K562 (cell line): ENCODE results near the gene TXNRD2. TPM values are rescaled to one million over a fixed set of nuclear protein-coding genes. Genes with fewer than 3 reads are reported as not detected.

Experiments used
- BRD4 ChIP-seq: fragments of 200-600 bp; sonication (generic); IDR thresholded peaks from 2 replicates; pipeline ENCODE4 v1.6.1; 2017; ENCODE audit warnings: inconsistent platforms
- CREB1 ChIP-seq, 2 experiments: sonication (generic) in 1 of 2; formaldehyde crosslinking in 1 of 2; IDR thresholded peaks; 2 replicates each; pipeline versions ENCODE4 v1.6.1 to v1.8.0; 2012 to 2022; ENCODE audit warnings: inconsistent platforms in 1 of 2, mild to moderate bottlenecking in 1 of 2, missing genetic modification reagents in 1 of 2, moderate library complexity in 1 of 2
- KLF1 ChIP-seq: fragments of 450-650 bp; IDR thresholded peaks from 2 replicates; pipeline ENCODE4 v1.6.1; 2016; ENCODE audit warnings: missing genetic modification characterization, missing compliant biosample characterization
- NFIX ChIP-seq: fragments of 250-450 bp; sonication (Bioruptor Pico); IDR thresholded peaks from 2 replicates; pipeline ENCODE4 v1.4.0; 2020; ENCODE audit warnings: low read depth, mild to moderate bottlenecking, moderate library complexity
- NONO ChIP-seq, 2 experiments: fragments of 200-400 bp in 1 of 2; fragments of 450-650 bp in 1 of 2; formaldehyde crosslinking in 1 of 2; IDR thresholded peaks; 2 replicates each; pipeline ENCODE4 v1.6.1; 2017; ENCODE audit warnings: low read depth in 2 of 2, mild to moderate bottlenecking in 2 of 2, moderate library complexity in 2 of 2, low read length in 1 of 2
- polyA plus RNA-seq, 8 experiments: library from polyadenylated mRNA; depleted of rRNA in 4 of 8; stranded (reverse) in 5 of 8; unstranded in 3 of 8; fragments of >200 nt; fragmentation: Nextera tagmentation in 2 of 8; fragmentation: Illumina TruSeq in 1 of 8; extraction: Ambion mirVana in 2 of 8; extraction: Trizol in 1 of 8; gene quantifications; 2 replicates each; pipeline versions ENCODE4 v1.2.1 to v1.2.3, GENCODE V29; 2011 to 2014; ENCODE audit warnings: inconsistent platforms in 1 of 8, missing spikeins in 1 of 8
- total RNA-seq, 7 experiments: library from RNA; depleted of rRNA in 6 of 7; stranded (reverse); fragments of >200 nt in 6 of 7; fragmentation: Illumina TruSeq in 2 of 7; extraction: Trizol in 2 of 7; gene quantifications; 2 replicates each; pipeline versions ENCODE4 v1.2.1 to v1.2.3, GENCODE V29; 2011 to 2021; ENCODE audit warnings: low replicate concordance in 1 of 7
- TF ChIP-seq, protein P1 (sequence below): fragments of 450-650 bp; formaldehyde crosslinking; IDR thresholded peaks from 2 replicates; pipeline ENCODE4 v1.4.0; 2020; ENCODE audit warnings: mild to moderate bottlenecking, moderate library complexity
- TF ChIP-seq, protein P2 (sequence below): fragments of 250-450 bp; sonication (Bioruptor Pico); IDR thresholded peaks from 2 replicates; pipeline ENCODE4 v1.4.0; 2020; ENCODE audit warnings: mild to moderate bottlenecking, moderate library complexity

Gene TXNRD2
- total and polyA plus RNA-seq, 9 of the 15 experiments (the other 6 are each of a cell fraction or from before 2014, with no cell fraction given): 3.3 to 80.2 (median 49.4) TPM

DNA sequence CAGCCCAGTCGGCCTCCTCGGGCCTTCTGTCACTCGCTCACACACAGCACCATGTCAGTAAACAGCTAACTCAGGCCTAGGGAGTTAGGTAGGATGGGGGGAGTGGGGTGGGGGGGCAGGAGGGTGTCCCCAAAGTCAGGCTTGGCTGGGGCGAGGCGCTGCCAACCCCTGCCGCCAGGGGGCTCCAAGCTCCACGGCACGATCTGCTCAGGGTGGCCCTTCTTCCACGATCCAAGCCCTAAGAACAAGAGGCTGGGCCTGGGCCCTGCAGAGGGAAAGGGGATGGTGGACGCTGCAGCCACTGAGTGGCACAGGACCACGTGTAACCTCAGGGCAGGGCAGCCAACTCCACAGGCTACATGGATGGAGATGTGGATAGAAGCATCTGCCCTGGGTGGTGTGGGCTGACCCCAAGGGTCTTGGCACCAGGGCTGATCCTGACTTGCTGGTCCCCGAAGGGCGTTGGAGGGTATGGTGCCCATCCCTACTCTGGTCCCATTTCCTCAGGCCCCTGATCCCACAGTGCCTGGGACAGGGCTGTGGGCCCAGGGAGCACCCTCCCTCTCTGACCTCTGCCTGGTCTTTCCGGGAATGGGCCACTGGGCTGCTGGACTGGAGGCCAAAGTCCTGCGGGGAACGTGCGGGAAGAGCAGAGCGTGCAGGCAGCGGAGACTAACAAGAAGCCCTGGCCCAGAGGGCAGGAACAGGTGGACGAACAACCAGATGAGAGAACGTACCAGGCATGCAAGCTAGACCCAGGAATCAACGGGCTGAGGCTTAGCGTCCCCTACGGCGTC is 29.1 kb upstream of the TXNRD2 start (continued):
- TF ChIP-seq, protein P1, sequence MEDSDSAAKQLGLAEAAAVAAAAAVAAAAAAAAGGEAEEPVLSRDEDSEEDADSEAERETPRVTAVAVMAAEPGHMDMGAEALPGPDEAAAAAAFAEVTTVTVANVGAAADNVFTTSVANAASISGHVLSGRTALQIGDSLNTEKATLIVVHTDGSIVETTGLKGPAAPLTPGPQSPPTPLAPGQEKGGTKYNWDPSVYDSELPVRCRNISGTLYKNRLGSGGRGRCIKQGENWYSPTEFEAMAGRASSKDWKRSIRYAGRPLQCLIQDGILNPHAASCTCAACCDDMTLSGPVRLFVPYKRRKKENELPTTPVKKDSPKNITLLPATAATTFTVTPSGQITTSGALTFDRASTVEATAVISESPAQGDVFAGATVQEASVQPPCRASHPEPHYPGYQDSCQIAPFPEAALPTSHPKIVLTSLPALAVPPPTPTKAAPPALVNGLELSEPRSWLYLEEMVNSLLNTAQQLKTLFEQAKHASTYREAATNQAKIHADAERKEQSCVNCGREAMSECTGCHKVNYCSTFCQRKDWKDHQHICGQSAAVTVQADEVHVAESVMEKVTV (CRISPR knock-in tag): peak; percentile 100
- TF ChIP-seq CREB1 (IDR thresholded peaks at IDR 0.05) (peak; percentile 43; the same call in 1 of the 2 replicates), CREB1 (CRISPR knock-in tag; IDR thresholded peaks at IDR 0.05) (no peak), NONO (IDR thresholded peaks at IDR 0.05; ENCODE audit: low read depth in 2 of 2, low read length in 1 of 2) (no peak), BRD4 (no peak), NFIX (CRISPR knock-in tag) (0 out of 2 replicates have a peak, but pooled peaks have one; percentile 4), KLF1 (tag) (peak; percentile 41; the same call in 1 of the 2 replicates)
- TF ChIP-seq, protein P2, sequence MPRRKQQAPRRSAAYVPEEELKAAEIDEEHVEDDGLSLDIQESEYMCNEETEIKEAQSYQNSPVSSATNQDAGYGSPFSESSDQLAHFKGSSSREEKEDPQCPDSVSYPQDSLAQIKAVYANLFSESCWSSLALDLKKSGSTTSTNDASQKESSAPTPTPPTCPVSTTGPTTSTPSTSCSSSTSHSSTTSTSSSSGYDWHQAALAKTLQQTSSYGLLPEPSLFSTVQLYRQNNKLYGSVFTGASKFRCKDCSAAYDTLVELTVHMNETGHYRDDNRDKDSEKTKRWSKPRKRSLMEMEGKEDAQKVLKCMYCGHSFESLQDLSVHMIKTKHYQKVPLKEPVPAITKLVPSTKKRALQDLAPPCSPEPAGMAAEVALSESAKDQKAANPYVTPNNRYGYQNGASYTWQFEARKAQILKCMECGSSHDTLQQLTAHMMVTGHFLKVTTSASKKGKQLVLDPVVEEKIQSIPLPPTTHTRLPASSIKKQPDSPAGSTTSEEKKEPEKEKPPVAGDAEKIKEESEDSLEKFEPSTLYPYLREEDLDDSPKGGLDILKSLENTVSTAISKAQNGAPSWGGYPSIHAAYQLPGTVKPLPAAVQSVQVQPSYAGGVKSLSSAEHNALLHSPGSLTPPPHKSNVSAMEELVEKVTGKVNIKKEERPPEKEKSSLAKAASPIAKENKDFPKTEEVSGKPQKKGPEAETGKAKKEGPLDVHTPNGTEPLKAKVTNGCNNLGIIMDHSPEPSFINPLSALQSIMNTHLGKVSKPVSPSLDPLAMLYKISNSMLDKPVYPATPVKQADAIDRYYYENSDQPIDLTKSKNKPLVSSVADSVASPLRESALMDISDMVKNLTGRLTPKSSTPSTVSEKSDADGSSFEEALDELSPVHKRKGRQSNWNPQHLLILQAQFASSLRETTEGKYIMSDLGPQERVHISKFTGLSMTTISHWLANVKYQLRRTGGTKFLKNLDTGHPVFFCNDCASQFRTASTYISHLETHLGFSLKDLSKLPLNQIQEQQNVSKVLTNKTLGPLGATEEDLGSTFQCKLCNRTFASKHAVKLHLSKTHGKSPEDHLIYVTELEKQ (CRISPR knock-in tag): no peak
